Common myeloid progenitor, CD34-positive (primary cell): ENCODE data around the gene WWC2.

Experiments used
- CTCF ChIA-PET: fragments of 350-600 bp; sonication (Branson Sonifier 250); formaldehyde crosslinking; loops from one replicate; lab custom pipeline; 2021; ENCODE audit warnings: antibody characterized with exemption; lab: Charles Lee
- POLR2A ChIA-PET: fragments of 350-600 bp; sonication (Branson Sonifier 250); formaldehyde crosslinking; loops from one replicate; lab custom pipeline; 2021; ENCODE audit warnings: antibody characterized with exemption; lab: Charles Lee
- DNase-seq, 3 donors: peaks; one replicate each; pipeline versions ENCODE4 v3.0.0 to v3.0.0-alpha.2; 2013
- H3K27ac ChIP-seq, 2 experiments: 1 replicate in 1 of 2; 2 replicates in 1 of 2; pipeline ENCODE4 v1.7.0; 2013; ENCODE audit warnings: inconsistent platforms in 2 of 2, low read length in 2 of 2, mild to moderate bottlenecking in 2 of 2, low read depth in 1 of 2, moderate library complexity in 1 of 2; ENCODE audit not compliant: severe bottlenecking in 2 of 2, insufficient read depth in 1 of 2, poor library complexity in 1 of 2
- H3K27me3 ChIP-seq, 5 experiments: replicated peaks in 2 of 5; 1 replicate in 3 of 5; 2 replicates in 2 of 5; pipeline versions ENCODE4 v1.6.1 to v1.7.0; 2013; ENCODE audit warnings: low read length in 4 of 5, mild to moderate bottlenecking in 2 of 5, moderate library complexity in 2 of 5, inconsistent platforms in 1 of 5; ENCODE audit not compliant: insufficient read depth in 5 of 5, control insufficient read depth in 4 of 5
- H3K36me3 ChIP-seq, 4 experiments: 1 replicate in 2 of 4; 2 replicates in 2 of 4; pipeline versions ENCODE4 v1.6.1 to v1.7.0; 2013; ENCODE audit warnings: low read length in 3 of 4, control low read depth in 1 of 4, mild to moderate bottlenecking in 1 of 4; ENCODE audit not compliant: control insufficient read depth in 4 of 4, insufficient read depth in 4 of 4
- H3K4me1 ChIP-seq, 4 experiments: 1 replicate in 3 of 4; 2 replicates in 1 of 4; pipeline versions ENCODE4 v1.6.1 to v1.7.1; 2013; ENCODE audit warnings: low read length in 3 of 4, mild to moderate bottlenecking in 3 of 4, control low read depth in 1 of 4, inconsistent platforms in 1 of 4, moderate library complexity in 1 of 4; ENCODE audit not compliant: control insufficient read depth in 4 of 4, insufficient read depth in 4 of 4; ENCODE audit errors: control extremely low read depth in 1 of 4
- H3K4me3 ChIP-seq, 7 experiments: 1 replicate in 4 of 7; 2 replicates in 3 of 7; pipeline versions ENCODE4 v1.5.1 to v1.7.0; 2013; ENCODE audit warnings: mild to moderate bottlenecking in 7 of 7, low read length in 6 of 7, moderate library complexity in 6 of 7, inconsistent platforms in 2 of 7, low read depth in 2 of 7, control low read depth in 1 of 7; ENCODE audit not compliant: insufficient read depth in 4 of 7, control insufficient read depth in 1 of 7; ENCODE audit errors: extremely low read depth in 1 of 7
- H3K9me3 ChIP-seq, 5 experiments: 1 replicate in 4 of 5; 2 replicates in 1 of 5; pipeline versions ENCODE4 v1.6.1 to v1.7.1; 2013; ENCODE audit warnings: low read length in 4 of 5, mild to moderate bottlenecking in 2 of 5, inconsistent platforms in 1 of 5, low read depth in 1 of 5, moderate library complexity in 1 of 5; ENCODE audit not compliant: control insufficient read depth in 4 of 5, insufficient read depth in 2 of 5; ENCODE audit errors: control extremely low read depth in 1 of 5
- WGBS: methylation state at CpG from one replicate; pipeline ENCODE4 v1.1.5; 2013; ENCODE audit not compliant: insufficient coverage; 5-methylcytosine and 5-hydroxymethylcytosine counted together

The WWC2 gene

GRCh38 chr4:183173580-183174526 is 74.8 kb downstream of the WWC2 start:
- H3K9me3 ChIP-seq: no peaks in the 10 kb centered on the region
- no peak for DNase-seq
- no peak overlapping the region for H3K4me3 ChIP-seq
- no peaks in the 10 kb centered on the region for H3K36me3 ChIP-seq
- POLR2A ChIA-PET: interaction anchor here (0.7 kb wide), 1 partner anchor 26 kb away, joined by 3 read pairs; no protein-coding TSS in a partner anchor
- CTCF ChIA-PET: no interaction called here
- no peaks in the 10 kb centered on the region for H3K4me1 ChIP-seq
- no peak overlapping the region for H3K27ac ChIP-seq
- 87% methylated on average over 10 of the region's 13 CpGs for WGBS
- no peaks in the 10 kb centered on the region for H3K27me3 ChIP-seq

GRCh38 chr4:183175631-183176232 is 76.7 kb downstream of the WWC2 start:
- 100% methylated on average over 3 of the region's 5 CpGs for WGBS
- Histone ChIP-seq H3K27me3 (no peaks in the 10 kb centered on the region), H3K27ac (no peak overlapping the region), H3K4me1 (no peaks in the 10 kb centered on the region), H3K9me3 (no peaks in the 10 kb centered on the region), H3K36me3 (no peaks in the 10 kb centered on the region), H3K4me3 (no peak overlapping the region)
- POLR2A ChIA-PET: no interaction called here
- CTCF ChIA-PET: interaction anchor here (1.1 kb wide), 1 partner anchor 12 kb away, joined by 3 read pairs; no protein-coding TSS in a partner anchor
- no peak for DNase-seq

GRCh38 chr4:183177001-183177400 is 77.9 kb downstream of the WWC2 start:
- Histone ChIP-seq H3K4me3 (no peak overlapping the region), H3K27me3 (no peaks in the 10 kb centered on the region), H3K9me3 (no peaks in the 10 kb centered on the region), H3K36me3 (no peaks in the 10 kb centered on the region), H3K4me1 (no peaks in the 10 kb centered on the region), H3K27ac (no peak overlapping the region)
- 100% methylated on average over 1 of the region's 2 CpGs for WGBS
- DNase-seq: no peak
- ChIA-PET POLR2A (no interaction called here), CTCF (no interaction called here)

GRCh38 chr4:183178201-183178600 is 79.1 kb downstream of the WWC2 start:
- POLR2A ChIA-PET: no interaction called here

GRCh38 chr4:183180096-183180495 is 81.0 kb downstream of the WWC2 start:
- Histone ChIP-seq H3K4me1 (no peaks in the 10 kb centered on the region), H3K27me3 (no peaks in the 10 kb centered on the region), H3K27ac (no peak overlapping the region), H3K36me3 (no peaks in the 10 kb centered on the region), H3K9me3 (peaks cover 0 to 3% (median 0%) of the 10 kb centered on the region in 5 experiments), H3K4me3 (no peak overlapping the region)
- POLR2A ChIA-PET: no interaction called here
- CTCF ChIA-PET: interaction anchor here (1.4 kb wide), 1 partner anchor 106 kb away, joined by 3 read pairs; no protein-coding TSS in a partner anchor
- WGBS: 97% methylated on average over 4 of the region's 7 CpGs
- no peak for DNase-seq

More at GRCh38 chr4:183178201-183178600, 79.1 kb downstream of the WWC2 start:
- no peaks in the 10 kb centered on the region for H3K4me1 ChIP-seq
- H3K36me3 ChIP-seq: no peaks in the 10 kb centered on the region
- no peak overlapping the region for H3K27ac ChIP-seq
- no peaks in the 10 kb centered on the region for H3K9me3 ChIP-seq
- WGBS: 0% methylated on average over 1 of the region's 3 CpGs
- no peak for DNase-seq
- CTCF ChIA-PET: interaction anchor here (1.1 kb wide), 1 partner anchor 14 kb away, joined by 3 read pairs; no protein-coding TSS in a partner anchor
- no peak overlapping the region for H3K4me3 ChIP-seq
- H3K27me3 ChIP-seq: no peaks in the 10 kb centered on the region

- Histone ChIP-seq H3K36me3 (no peaks in the 10 kb centered on the region), H3K4me3 (no peak overlapping the region), H3K27ac (no peak overlapping the region), H3K27me3 (no peaks in the 10 kb centered on the region), H3K9me3 (peaks cover 0 to 3% (median 0%) of the 10 kb centered on the region in 5 experiments), H3K4me1 (no peaks in the 10 kb centered on the region)
- CTCF ChIA-PET: interaction anchor here (1.4 kb wide), 1 partner anchor 107 kb away, joined by 3 read pairs; no protein-coding TSS in a partner anchor
- DNase-seq: no peak
- no CpG with 5 or more reads among the region's 4 CpGs for WGBS
- POLR2A ChIA-PET: no interaction called here
These were observed 81.6 kb downstream of the WWC2 start for GRCh38 chr4:183180621-183181020.
